ENCODE measurements around the gene SLC45A2.

- TF ChIP-seq CTCF (IDR thresholded peaks at IDR 0.05; ENCODE audit: low read depth, low read length) (no peak), MAX (IDR thresholded peaks at IDR 0.05; ENCODE audit: low read depth, low read length) (no peak)
These were observed 2.9 kb downstream of the SLC45A2 start for GRCh38 chr5:33981408-33982162.

Measured in NB4 (cell line).